ENCODE measurements around the gene ZDHHC11.
"Not testable (repeated sequence)": the region's sequence is repeated elsewhere in the genome, so short reads cannot be mapped to it uniquely, and the experiment has no call there.

The ZDHHC11 gene

DNA sequence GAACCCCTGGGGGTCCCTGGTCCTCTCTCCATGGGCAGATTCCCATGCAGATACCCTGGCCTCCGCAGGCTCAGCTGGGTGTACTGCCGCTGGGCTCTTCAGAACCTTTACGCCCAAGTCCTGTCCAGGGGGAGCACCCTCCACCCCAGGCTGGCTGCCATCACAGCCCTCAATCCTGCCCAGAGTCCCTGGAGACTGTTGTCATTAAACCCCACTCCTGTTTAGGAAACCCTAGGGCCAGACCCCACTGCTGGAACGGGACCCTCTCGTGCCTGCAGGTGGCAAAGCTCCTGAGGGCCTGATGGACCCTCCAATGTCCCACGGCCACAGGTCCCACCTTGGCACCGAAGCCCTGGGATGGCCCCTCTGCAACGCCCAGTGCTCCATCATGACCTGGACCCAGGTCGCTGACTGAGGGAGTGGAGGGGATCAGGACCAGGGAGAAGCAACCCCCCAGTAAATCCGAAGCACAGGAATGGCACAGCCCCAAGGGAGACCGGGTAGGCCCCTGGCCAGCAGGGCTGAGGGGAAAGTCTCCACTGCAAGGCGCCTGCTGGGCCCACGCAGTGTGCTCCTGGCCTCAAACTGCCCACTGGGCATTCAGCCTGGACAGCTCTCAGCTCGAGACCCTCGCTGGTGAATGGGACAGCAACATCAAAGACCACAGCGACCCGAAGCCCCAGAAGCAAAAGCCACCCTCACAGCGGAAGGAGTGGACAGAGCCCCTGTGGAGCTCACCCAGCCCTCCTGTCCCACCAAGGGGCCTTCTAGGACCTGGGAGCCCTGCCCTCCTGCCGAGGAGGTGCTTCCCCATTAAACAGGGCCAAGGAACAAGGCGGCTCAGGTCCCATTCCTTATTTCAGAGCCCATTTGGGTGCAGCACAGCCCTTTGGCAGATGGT, 74.6 kb downstream of the ZDHHC11 start:
- no peak for DNase-seq (ENCODE audit: extremely low read depth, insufficient read length)

DNA sequence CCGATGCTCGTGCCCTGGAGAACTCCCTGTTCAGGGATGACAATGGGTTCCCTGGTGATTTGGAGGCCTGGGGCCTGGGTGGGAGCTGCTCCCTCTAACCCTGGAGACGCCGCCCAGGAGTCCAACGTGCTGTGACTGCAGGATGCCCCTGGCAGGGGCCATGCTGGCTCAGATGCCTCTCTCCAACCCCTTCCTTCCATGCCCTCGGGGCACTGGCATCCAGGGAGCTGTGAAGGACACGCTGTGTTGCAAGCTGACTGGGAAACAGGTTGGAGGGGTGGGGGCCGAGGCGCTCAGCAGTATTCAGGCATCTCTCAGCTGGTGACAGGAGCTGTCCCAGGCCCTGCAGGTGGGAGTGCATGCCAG, 75.2 kb downstream of the ZDHHC11 start:
- not testable (repeated sequence) for DNase-seq (ENCODE audit: extremely low read depth, insufficient read length); H3K36me3 ChIP-seq (ENCODE audit: control insufficient read depth, insufficient read depth, low read length); H3K4me3 ChIP-seq (replicated peaks; ENCODE audit: low read depth, low read length); H3K27me3 ChIP-seq (replicated peaks; ENCODE audit: control insufficient read depth, insufficient read depth, low read length)

More for the DNA sequence above, 74.6 kb downstream of the ZDHHC11 start:
- no peaks in the 10 kb centered on the region for H3K36me3 ChIP-seq (ENCODE audit: control insufficient read depth, insufficient read depth, low read length)
- no peaks in the 10 kb centered on the region; the same call in none of the 2 replicates for H3K27me3 ChIP-seq (replicated peaks; ENCODE audit: control insufficient read depth, insufficient read depth, low read length)
- TF ChIP-seq CTCF (IDR thresholded peaks at IDR 0.05; ENCODE audit: insufficient read depth, low read length, poor library complexity, severe bottlenecking) = no peak
- no peak overlapping the region for H3K4me3 ChIP-seq (replicated peaks; ENCODE audit: low read depth, low read length)

GRCh38 chr5:774854-775505, 75.8 kb downstream of the ZDHHC11 start:
- H3K36me3 ChIP-seq (ENCODE audit: control insufficient read depth, insufficient read depth, low read length); H3K27me3 ChIP-seq (replicated peaks; ENCODE audit: control insufficient read depth, insufficient read depth, low read length); DNase-seq (ENCODE audit: extremely low read depth, insufficient read length); H3K4me3 ChIP-seq (replicated peaks; ENCODE audit: low read depth, low read length): not testable (repeated sequence)

DNA sequence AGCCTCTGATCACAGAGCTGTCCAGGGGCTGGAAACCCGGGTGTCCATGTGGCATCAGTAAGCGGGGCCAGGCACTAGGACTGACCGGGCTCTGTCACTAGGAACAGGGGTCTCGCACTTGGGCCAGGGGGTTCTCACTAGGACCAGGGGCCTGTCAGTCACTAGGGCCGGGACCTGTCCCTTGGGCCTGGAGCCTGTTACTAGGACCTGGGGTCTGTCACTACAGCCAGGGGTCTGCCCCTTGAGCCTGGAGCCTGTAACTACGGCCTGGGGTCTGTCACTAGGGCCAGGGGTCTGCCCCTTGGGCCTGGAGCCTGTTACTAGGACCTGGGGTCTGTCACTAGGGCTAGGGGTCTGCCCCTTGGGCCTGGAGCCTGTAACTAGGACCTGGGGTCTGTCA, 76.5 kb downstream of the ZDHHC11 start:
- not testable (repeated sequence) for H3K27me3 ChIP-seq (replicated peaks; ENCODE audit: control insufficient read depth, insufficient read depth, low read length); H3K36me3 ChIP-seq (ENCODE audit: control insufficient read depth, insufficient read depth, low read length); H3K4me3 ChIP-seq (replicated peaks; ENCODE audit: low read depth, low read length); DNase-seq (ENCODE audit: extremely low read depth, insufficient read length)

DNA sequence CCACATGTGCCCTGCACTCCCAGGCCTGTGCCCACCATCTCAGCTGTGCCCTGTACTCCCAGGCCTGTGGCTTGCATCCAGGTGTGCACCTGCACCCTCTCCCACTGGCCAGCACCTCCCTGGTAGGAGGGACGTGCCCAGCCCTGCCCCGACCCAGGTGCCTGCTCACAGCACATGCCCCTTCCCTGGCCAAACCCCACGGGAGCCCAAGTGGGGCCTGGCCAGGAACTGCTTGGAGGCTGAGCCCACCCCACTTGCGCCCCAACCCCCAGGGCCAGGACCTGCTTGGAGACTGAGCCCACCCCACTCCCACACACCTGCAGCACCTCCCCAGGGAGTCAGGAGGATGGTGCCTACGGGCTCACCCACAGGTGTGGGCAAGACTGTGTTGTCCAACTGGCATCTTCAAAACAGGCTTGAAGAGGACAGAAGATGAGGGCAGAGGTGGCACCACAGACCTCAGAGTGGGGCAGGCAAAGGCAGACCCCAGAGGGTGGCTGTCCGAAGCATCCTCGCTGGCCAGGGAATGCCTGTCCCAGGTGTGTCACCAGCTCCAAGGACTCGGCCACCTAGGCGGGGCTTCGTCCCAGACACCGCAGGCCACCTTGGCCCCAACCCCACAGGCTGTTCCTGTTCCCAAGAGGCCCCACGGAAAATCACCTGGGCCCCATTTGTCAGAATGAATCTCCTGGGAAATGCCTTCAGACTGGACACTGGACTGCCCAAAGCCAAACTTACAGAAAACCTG, 77.1 kb downstream of the ZDHHC11 start:
- H3K36me3 ChIP-seq (ENCODE audit: control insufficient read depth, insufficient read depth, low read length) = no peaks in the 10 kb centered on the region
- H3K27me3 ChIP-seq (replicated peaks; ENCODE audit: control insufficient read depth, insufficient read depth, low read length) = no peaks in the 10 kb centered on the region; the same call in none of the 2 replicates
- no peak for TF ChIP-seq CTCF (IDR thresholded peaks at IDR 0.05; ENCODE audit: insufficient read depth, low read length, poor library complexity, severe bottlenecking)
- DNase-seq (ENCODE audit: extremely low read depth, insufficient read length) = no peak
- H3K4me3 ChIP-seq (replicated peaks; ENCODE audit: low read depth, low read length) = no peak overlapping the region

- H3K27me3 ChIP-seq (replicated peaks; ENCODE audit: control insufficient read depth, insufficient read depth, low read length); H3K4me3 ChIP-seq (replicated peaks; ENCODE audit: low read depth, low read length); DNase-seq (ENCODE audit: extremely low read depth, insufficient read length); H3K36me3 ChIP-seq (ENCODE audit: control insufficient read depth, insufficient read depth, low read length): not testable (repeated sequence)
These were observed 77.9 kb downstream of the ZDHHC11 start for GRCh38 chr5:772931-773330.

GRCh38 chr5:772547-772890, 78.3 kb downstream of the ZDHHC11 start:
- DNase-seq (ENCODE audit: extremely low read depth, insufficient read length); H3K4me3 ChIP-seq (replicated peaks; ENCODE audit: low read depth, low read length); H3K27me3 ChIP-seq (replicated peaks; ENCODE audit: control insufficient read depth, insufficient read depth, low read length); H3K36me3 ChIP-seq (ENCODE audit: control insufficient read depth, insufficient read depth, low read length): not testable (repeated sequence)

DNA sequence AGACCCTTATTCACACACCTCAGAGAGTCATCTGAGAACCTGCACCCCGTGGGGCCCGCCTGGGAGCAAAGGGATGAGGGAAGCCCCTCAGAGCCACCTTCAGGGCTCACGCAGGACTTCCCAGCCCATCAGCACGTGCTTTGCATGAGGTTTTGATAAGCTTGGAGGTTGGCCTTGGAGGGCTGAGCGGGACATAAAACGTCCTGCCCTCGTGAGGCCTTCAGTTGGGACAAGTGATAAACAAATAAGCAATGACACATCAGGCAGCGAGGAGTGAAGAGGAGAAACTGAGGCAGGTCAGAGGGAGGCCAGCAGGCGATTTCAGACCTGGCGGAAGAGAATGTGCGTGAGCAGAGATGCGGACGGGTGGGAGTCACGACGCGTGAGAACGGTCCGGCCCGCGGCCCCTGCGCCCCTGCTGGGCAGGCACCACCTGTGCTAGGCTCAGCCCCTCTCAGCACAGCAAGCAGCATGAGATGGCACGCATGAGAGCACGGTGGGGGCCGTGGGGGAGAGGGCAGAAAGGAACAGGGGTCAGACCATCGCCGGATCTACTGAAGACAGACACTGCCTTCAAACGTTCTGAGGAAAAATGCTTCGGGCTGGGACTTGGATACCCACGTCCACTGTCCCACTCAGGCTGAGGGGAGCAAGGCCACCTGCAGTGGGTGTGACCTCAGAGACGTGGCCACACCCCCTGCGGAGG, 78.8 kb downstream of the ZDHHC11 start:
- not testable (repeated sequence) for H3K4me3 ChIP-seq (replicated peaks; ENCODE audit: low read depth, low read length); H3K36me3 ChIP-seq (ENCODE audit: control insufficient read depth, insufficient read depth, low read length); DNase-seq (ENCODE audit: extremely low read depth, insufficient read length); H3K27me3 ChIP-seq (replicated peaks; ENCODE audit: control insufficient read depth, insufficient read depth, low read length)

- not testable (repeated sequence) for H3K4me3 ChIP-seq (replicated peaks; ENCODE audit: low read depth, low read length); DNase-seq (ENCODE audit: extremely low read depth, insufficient read length)
These were observed 79.6 kb downstream of the ZDHHC11 start for GRCh38 chr5:771087-771781.

GRCh38 chr5:770585-770984, 80.2 kb downstream of the ZDHHC11 start:
- not testable (repeated sequence) for H3K27me3 ChIP-seq (replicated peaks; ENCODE audit: control insufficient read depth, insufficient read depth, low read length); DNase-seq (ENCODE audit: extremely low read depth, insufficient read length); H3K4me3 ChIP-seq (replicated peaks; ENCODE audit: low read depth, low read length); H3K36me3 ChIP-seq (ENCODE audit: control insufficient read depth, insufficient read depth, low read length)

More at GRCh38 chr5:771087-771781, 79.6 kb downstream of the ZDHHC11 start:
- not testable (repeated sequence) for H3K27me3 ChIP-seq (replicated peaks; ENCODE audit: control insufficient read depth, insufficient read depth, low read length); H3K36me3 ChIP-seq (ENCODE audit: control insufficient read depth, insufficient read depth, low read length)
